Trophoblast cell (in vitro differentiated cells and primary cell): ENCODE results near the gene ARMC5.
A peak's percentile ranks its signal among the peaks of the same experiment; 100 is the strongest.

Source experiments
- DNase-seq, 2 donors: peaks; one replicate each; pipeline ENCODE4 v3.0.0-alpha.2; 2016
- H2AFZ ChIP-seq: 2 replicates; pipeline ENCODE4 v1.6.1; 2013; ENCODE audit warnings: low read length, moderate library complexity, mild to moderate bottlenecking; ENCODE audit not compliant: insufficient read depth, poor library complexity
- H2AK5ac ChIP-seq: 2 replicates; pipeline ENCODE4 v1.6.1; 2013; ENCODE audit warnings: mild to moderate bottlenecking, low read length
- H2BK120ac ChIP-seq: 2 replicates; pipeline ENCODE4 v1.6.1; 2013; ENCODE audit warnings: low read length, mild to moderate bottlenecking, moderate library complexity; ENCODE audit not compliant: insufficient read depth, poor library complexity
- H2BK12ac ChIP-seq: 2 replicates; pipeline ENCODE4 v1.6.1; 2013; ENCODE audit warnings: mild to moderate bottlenecking, low read length, moderate library complexity
- H2BK5ac ChIP-seq: 2 replicates; pipeline ENCODE4 v1.6.1; 2013; ENCODE audit warnings: low read length, low read depth, moderate library complexity, mild to moderate bottlenecking; ENCODE audit not compliant: poor library complexity
- H3K14ac ChIP-seq: 2 replicates; pipeline ENCODE4 v1.6.1; 2013; ENCODE audit warnings: mild to moderate bottlenecking, low read length
- H3K18ac ChIP-seq: 2 replicates; pipeline ENCODE4 v1.6.1; 2013; ENCODE audit warnings: mild to moderate bottlenecking, low read length
- H3K23ac ChIP-seq: 2 replicates; pipeline ENCODE4 v1.6.1; 2013; ENCODE audit warnings: low read length
- H3K27ac ChIP-seq: 2 replicates; pipeline ENCODE4 v1.5.1; 2013; ENCODE audit warnings: low read depth, mild to moderate bottlenecking, inconsistent platforms, low read length, moderate library complexity
- H3K27me3 ChIP-seq: 2 replicates; pipeline ENCODE4 v1.6.1; 2013; ENCODE audit warnings: inconsistent platforms, mild to moderate bottlenecking, low read length, moderate library complexity; ENCODE audit not compliant: insufficient read depth
- H3K36me3 ChIP-seq, 2 experiments: 1 replicate in 1 of 2; 2 replicates in 1 of 2; pipeline ENCODE4 v1.6.1; 2013; ENCODE audit warnings: low read length in 2 of 2, mild to moderate bottlenecking in 2 of 2, moderate library complexity in 1 of 2; ENCODE audit not compliant: insufficient read depth in 2 of 2, control insufficient read depth in 1 of 2
- H3K4ac ChIP-seq: 2 replicates; pipeline ENCODE4 v1.6.1; 2013; ENCODE audit warnings: low read depth, mild to moderate bottlenecking, low read length, moderate library complexity
- H3K4me1 ChIP-seq, 2 experiments: 1 replicate in 1 of 2; 2 replicates in 1 of 2; pipeline ENCODE4 v1.6.1; 2013; ENCODE audit warnings: low read length in 2 of 2, mild to moderate bottlenecking in 2 of 2, moderate library complexity in 1 of 2; ENCODE audit not compliant: insufficient read depth in 2 of 2, control insufficient read depth in 1 of 2
- H3K4me2 ChIP-seq: 2 replicates; pipeline ENCODE4 v1.6.1; 2013; ENCODE audit warnings: inconsistent platforms, mild to moderate bottlenecking, low read length, moderate library complexity
- H3K4me3 ChIP-seq: 2 replicates; pipeline ENCODE4 v1.5.1; 2013; ENCODE audit warnings: mild to moderate bottlenecking, low read depth, low read length, inconsistent platforms
- H3K79me1 ChIP-seq: one replicate; pipeline ENCODE4 v1.6.1; 2013; ENCODE audit warnings: low read length
- H3K79me2 ChIP-seq: 2 replicates; pipeline ENCODE4 v1.6.1; 2013; ENCODE audit warnings: low read length, mild to moderate bottlenecking; ENCODE audit not compliant: control insufficient read depth, insufficient read depth, poor library complexity
- H3K9ac ChIP-seq: 2 replicates; pipeline ENCODE4 v1.6.1; 2013; ENCODE audit warnings: mild to moderate bottlenecking, low read length
- H3K9me3 ChIP-seq: 2 replicates; pipeline ENCODE4 v1.6.1; 2013; ENCODE audit warnings: low read depth, mild to moderate bottlenecking, control low read depth, inconsistent platforms, low read length; ENCODE audit not compliant: insufficient read depth
- H4K12ac ChIP-seq: 2 replicates; pipeline ENCODE4 v1.6.1; 2013; ENCODE audit warnings: low read depth, mild to moderate bottlenecking, low read length, moderate library complexity
- H4K8ac ChIP-seq: 2 replicates; pipeline ENCODE4 v1.6.1; 2013; ENCODE audit warnings: low read depth, mild to moderate bottlenecking, low read length, moderate library complexity
- H4K91ac ChIP-seq: one replicate; pipeline ENCODE4 v1.6.1; 2013; ENCODE audit warnings: low read depth, mild to moderate bottlenecking, low read length, moderate library complexity
- WGBS: extraction: QIAGEN DNeasy Blood & Tissue Kit; methylation state at CpG from one replicate; pipeline ENCODE4 v1.1.7; 2013; ENCODE audit warnings: missing lambda C conversion rate; ENCODE audit not compliant: insufficient read length, insufficient coverage; ENCODE audit errors: extremely low coverage; 5-methylcytosine and 5-hydroxymethylcytosine counted together

The ARMC5 gene

GRCh38 chr16:31460582-31461002 lies 1.3 kb downstream of the ARMC5 start:
- H3K14ac ChIP-seq: peak overlapping the region; percentile 76
- H2BK120ac ChIP-seq: no peak overlapping the region
- H3K9me3 ChIP-seq: peaks cover 2% of the 10 kb centered on the region
- H4K91ac ChIP-seq: peak overlapping the region; percentile 84
- peak overlapping the region; percentile 63 for H4K12ac ChIP-seq
- H3K27me3 ChIP-seq: no peaks in the 10 kb centered on the region
- no peak overlapping the region for H2BK12ac ChIP-seq
- no peak overlapping the region for H3K4me3 ChIP-seq
- H4K8ac ChIP-seq: peak overlapping the region; percentile 89
- no peak overlapping the region for H3K4ac ChIP-seq
- H2AFZ ChIP-seq: no peak overlapping the region
- H3K36me3 ChIP-seq: peaks cover 24 to 29% of the 10 kb centered on the region in 2 experiments
- WGBS: no CpG with 5 or more reads among the region's 8 CpGs
- no peak overlapping the region for H3K23ac ChIP-seq
- peak; percentile 30 to 73 for DNase-seq
- H3K79me2 ChIP-seq: peaks cover 19% of the 10 kb centered on the region
- H3K9ac ChIP-seq: no peak overlapping the region
- H3K4me1 ChIP-seq: peaks cover 14 to 21% of the 10 kb centered on the region in 2 experiments
- H3K79me1 ChIP-seq: peaks cover 15% of the 10 kb centered on the region
- H3K18ac ChIP-seq: no peak overlapping the region
- H2AK5ac ChIP-seq: no peak overlapping the region
- H2BK5ac ChIP-seq: no peak overlapping the region
- H3K4me2 ChIP-seq: peak overlapping the region; percentile 63
- H3K27ac ChIP-seq: no peak overlapping the region

- no peak overlapping the region for H3K14ac ChIP-seq
- H3K4me1 ChIP-seq: peaks cover 11 to 21% of the 10 kb centered on the region in 2 experiments
- H3K27ac ChIP-seq: no peak overlapping the region
- DNase-seq: no peak
- H3K36me3 ChIP-seq: peaks cover 30 to 35% of the 10 kb centered on the region in 2 experiments
- no peak overlapping the region for H4K8ac ChIP-seq
- no peak overlapping the region for H3K4me3 ChIP-seq
- H2AFZ ChIP-seq: no peak overlapping the region
- WGBS: no CpG with 5 or more reads among the region's 10 CpGs
- H3K9ac ChIP-seq: no peak overlapping the region
- no peak overlapping the region for H2AK5ac ChIP-seq
- no peaks in the 10 kb centered on the region for H3K27me3 ChIP-seq
- H3K79me1 ChIP-seq: peaks cover 15% of the 10 kb centered on the region
- no peak overlapping the region for H3K23ac ChIP-seq
- H3K9me3 ChIP-seq: peaks cover 4% of the 10 kb centered on the region
- no peak overlapping the region for H4K12ac ChIP-seq
- H3K79me2 ChIP-seq: peaks cover 19% of the 10 kb centered on the region
- no peak overlapping the region for H3K4ac ChIP-seq
- no peak overlapping the region for H3K18ac ChIP-seq
- H2BK12ac ChIP-seq: no peak overlapping the region
- no peak overlapping the region for H2BK5ac ChIP-seq
- no peak overlapping the region for H3K4me2 ChIP-seq
- no peak overlapping the region for H4K91ac ChIP-seq
- no peak overlapping the region for H2BK120ac ChIP-seq
Measured at GRCh38 chr16:31461201-31461920, 2.1 kb downstream of the ARMC5 start.

- Histone ChIP-seq H2BK12ac (no peak overlapping the region), H3K79me2 (peaks cover 17% of the 10 kb centered on the region), H3K27me3 (no peaks in the 10 kb centered on the region), H3K4me3 (no peak overlapping the region), H3K23ac (no peak overlapping the region), H2BK120ac (no peak overlapping the region), H3K4me2 (no peak overlapping the region), H4K12ac (no peak overlapping the region), H3K9ac (no peak overlapping the region), H3K36me3 (peaks cover 27 to 39% of the 10 kb centered on the region in 2 experiments), H2BK5ac (no peak overlapping the region), H3K18ac (no peak overlapping the region), H3K14ac (no peak overlapping the region), H4K91ac (no peak overlapping the region), H3K4me1 (peaks cover 10 to 15% of the 10 kb centered on the region in 2 experiments), H3K4ac (no peak overlapping the region), H3K9me3 (peaks cover 4% of the 10 kb centered on the region), H2AK5ac (no peak overlapping the region), H3K27ac (no peak overlapping the region), H2AFZ (no peak overlapping the region), H4K8ac (no peak overlapping the region), H3K79me1 (peaks cover 15% of the 10 kb centered on the region)
- DNase-seq: no peak
- WGBS: no CpG with 5 or more reads among the region's 35 CpGs
Measured at GRCh38 chr16:31461921-31462804, 2.9 kb downstream of the ARMC5 start.

- no peak overlapping the region for H4K12ac ChIP-seq
- H3K14ac ChIP-seq: no peak overlapping the region
- H3K4ac ChIP-seq: no peak overlapping the region
- peaks cover 3% of the 10 kb centered on the region for H3K79me2 ChIP-seq
- no peak overlapping the region for H3K4me3 ChIP-seq
- no peak overlapping the region for H2BK120ac ChIP-seq
- DNase-seq: no peak
- no peak overlapping the region for H2AK5ac ChIP-seq
- H2BK12ac ChIP-seq: no peak overlapping the region
- no peaks in the 10 kb centered on the region for H3K27me3 ChIP-seq
- H3K36me3 ChIP-seq: peaks cover 27 to 37% of the 10 kb centered on the region in 2 experiments
- no peak overlapping the region for H4K8ac ChIP-seq
- H2BK5ac ChIP-seq: no peak overlapping the region
- H3K79me1 ChIP-seq: peaks cover 6% of the 10 kb centered on the region
- H3K4me2 ChIP-seq: no peak overlapping the region
- H3K27ac ChIP-seq: no peak overlapping the region
- H4K91ac ChIP-seq: no peak overlapping the region
- H3K4me1 ChIP-seq: peaks cover 6 to 8% of the 10 kb centered on the region in 2 experiments
- no peak overlapping the region for H3K18ac ChIP-seq
- no peak overlapping the region for H3K23ac ChIP-seq
- WGBS: no CpG with 5 or more reads among the region's 36 CpGs
- H3K9ac ChIP-seq: no peak overlapping the region
- H2AFZ ChIP-seq: no peak overlapping the region
- H3K9me3 ChIP-seq: peaks cover 2% of the 10 kb centered on the region
Measured at GRCh38 chr16:31464348-31464769, 5.1 kb downstream of the ARMC5 start.
